ENCODE results near the gene SPRR2B.

DNA sequence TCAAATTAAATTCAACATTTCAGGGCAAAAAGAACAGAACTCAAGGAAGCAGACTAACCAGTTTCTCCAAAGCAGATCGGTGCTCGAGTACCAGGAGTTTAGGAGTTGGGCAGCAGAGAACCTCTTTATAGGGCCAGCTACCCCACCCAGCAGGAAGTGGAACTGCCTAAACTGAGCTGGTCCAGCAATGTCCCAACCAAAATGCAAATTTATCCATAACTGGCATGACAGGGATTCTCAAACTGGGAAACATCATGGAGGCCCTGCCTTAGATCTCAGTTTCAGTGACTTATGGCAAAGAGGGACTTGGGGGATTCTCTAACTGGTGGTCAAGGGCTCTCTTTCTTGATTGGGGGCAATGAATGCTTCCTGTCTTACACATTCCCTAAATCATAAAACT lies at the start of gene SPRR2B:
- TF ChIP-seq, protein P1, sequence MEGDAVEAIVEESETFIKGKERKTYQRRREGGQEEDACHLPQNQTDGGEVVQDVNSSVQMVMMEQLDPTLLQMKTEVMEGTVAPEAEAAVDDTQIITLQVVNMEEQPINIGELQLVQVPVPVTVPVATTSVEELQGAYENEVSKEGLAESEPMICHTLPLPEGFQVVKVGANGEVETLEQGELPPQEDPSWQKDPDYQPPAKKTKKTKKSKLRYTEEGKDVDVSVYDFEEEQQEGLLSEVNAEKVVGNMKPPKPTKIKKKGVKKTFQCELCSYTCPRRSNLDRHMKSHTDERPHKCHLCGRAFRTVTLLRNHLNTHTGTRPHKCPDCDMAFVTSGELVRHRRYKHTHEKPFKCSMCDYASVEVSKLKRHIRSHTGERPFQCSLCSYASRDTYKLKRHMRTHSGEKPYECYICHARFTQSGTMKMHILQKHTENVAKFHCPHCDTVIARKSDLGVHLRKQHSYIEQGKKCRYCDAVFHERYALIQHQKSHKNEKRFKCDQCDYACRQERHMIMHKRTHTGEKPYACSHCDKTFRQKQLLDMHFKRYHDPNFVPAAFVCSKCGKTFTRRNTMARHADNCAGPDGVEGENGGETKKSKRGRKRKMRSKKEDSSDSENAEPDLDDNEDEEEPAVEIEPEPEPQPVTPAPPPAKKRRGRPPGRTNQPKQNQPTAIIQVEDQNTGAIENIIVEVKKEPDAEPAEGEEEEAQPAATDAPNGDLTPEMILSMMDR (IDR thresholded peaks at IDR 0.05; ENCODE audit: extremely low read depth in 1 of 2, insufficient read depth in 1 of 2, low read depth in 1 of 2, low read length in 2 of 2), result no peak
- no peak for TF ChIP-seq POLR2AphosphoS5 (IDR thresholded peaks at IDR 0.05; ENCODE audit: insufficient read depth, low read depth, low read length)
- no peak for TF ChIP-seq MYC (IDR thresholded peaks at IDR 0.05; ENCODE audit: low read depth, low read length)
- TF ChIP-seq POLR2A (IDR thresholded peaks at IDR 0.05; ENCODE audit: low read depth, low read length), result no peak
- no peak for TF ChIP-seq EZH2 (IDR thresholded peaks at IDR 0.05; ENCODE audit: borderline replicate concordance, low read depth, low read length, severe bottlenecking)
- TF ChIP-seq JUN (IDR thresholded peaks at IDR 0.05; ENCODE audit: borderline replicate concordance, insufficient read depth, insufficient read length, low read depth), result no peak
- no peak for TF ChIP-seq FOS (IDR thresholded peaks at IDR 0.05; ENCODE audit: borderline replicate concordance, insufficient read depth, low read length)
